Stimulated activated CD4-positive, alpha-beta T cell treated with anti-CD3 and anti-CD28 coated beads, Interleukin-4, amount 100 ng/mL, for 48 hours (primary cell): ENCODE measurements around the gene STRC.
"Not testable (repeated sequence)": the region's sequence is repeated elsewhere in the genome, so short reads cannot be mapped to it uniquely, and the experiment has no call there.

Source experiments
- DNase-seq, 2 donors: peaks; one replicate each; pipeline ENCODE4 v3.0.0-alpha.2; 2020; ENCODE audit warnings: low read depth in 2 of 2

The STRC gene

DNA sequence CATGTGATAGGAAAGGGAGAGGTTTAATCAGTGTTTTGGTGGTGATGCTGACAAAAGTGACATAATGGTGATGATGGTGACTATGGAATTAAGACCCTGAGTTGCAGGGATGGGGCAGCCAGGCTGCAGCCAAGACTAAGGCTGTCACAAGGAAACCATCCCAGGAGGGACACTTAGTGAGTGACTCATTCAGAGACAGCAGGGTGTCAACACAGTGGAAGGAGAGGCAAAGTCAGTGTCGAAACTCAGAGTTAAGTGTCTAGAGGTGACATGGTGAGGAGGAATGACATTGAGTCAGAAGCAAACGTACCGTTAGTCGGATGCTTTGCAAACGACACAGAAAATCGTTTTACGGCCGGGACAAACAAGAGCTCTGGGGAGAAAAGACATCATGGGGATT, 54.8 kb downstream of the STRC start:
- not testable (repeated sequence) for DNase-seq

DNA sequence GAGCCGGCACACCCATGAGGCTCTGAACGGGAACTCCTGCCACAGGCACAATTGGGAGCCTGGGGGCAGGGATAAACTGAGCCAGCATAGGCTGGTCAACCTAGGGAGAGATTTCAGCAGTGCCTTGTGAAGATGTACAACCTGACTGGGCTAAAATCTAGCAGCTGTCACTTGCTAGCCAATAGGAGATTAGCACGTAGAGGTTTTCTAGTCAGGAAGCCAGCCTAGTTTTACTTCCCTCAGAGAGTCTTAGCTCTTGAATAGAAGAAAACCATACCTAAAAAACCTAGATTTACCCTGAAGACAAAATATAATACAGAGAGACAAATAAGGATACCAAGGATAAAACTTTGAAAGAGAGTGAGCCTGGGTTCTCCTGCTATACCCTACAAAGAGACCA, 55.8 kb downstream of the STRC start:
- DNase-seq = not testable (repeated sequence)

DNA sequence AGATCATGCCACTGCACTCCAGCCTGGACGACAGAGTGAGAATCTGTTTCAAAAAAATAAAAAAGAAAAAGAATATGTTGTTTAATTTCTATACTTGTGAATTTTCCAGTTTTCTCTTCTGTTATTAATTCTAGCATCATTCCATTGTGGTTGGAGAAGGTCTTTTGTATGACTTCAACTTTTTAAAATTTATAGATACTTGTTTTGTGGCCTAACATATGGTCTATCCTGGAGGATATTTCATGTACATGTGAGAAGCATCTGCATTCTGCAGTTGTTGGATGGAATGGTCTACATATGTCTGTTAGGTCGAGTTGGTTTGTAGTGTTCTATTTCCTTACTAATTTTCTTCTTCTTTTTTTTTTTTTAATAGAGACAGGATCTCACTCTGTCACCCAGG, 65.6 kb downstream of the STRC start:
- no peak for DNase-seq

DNA sequence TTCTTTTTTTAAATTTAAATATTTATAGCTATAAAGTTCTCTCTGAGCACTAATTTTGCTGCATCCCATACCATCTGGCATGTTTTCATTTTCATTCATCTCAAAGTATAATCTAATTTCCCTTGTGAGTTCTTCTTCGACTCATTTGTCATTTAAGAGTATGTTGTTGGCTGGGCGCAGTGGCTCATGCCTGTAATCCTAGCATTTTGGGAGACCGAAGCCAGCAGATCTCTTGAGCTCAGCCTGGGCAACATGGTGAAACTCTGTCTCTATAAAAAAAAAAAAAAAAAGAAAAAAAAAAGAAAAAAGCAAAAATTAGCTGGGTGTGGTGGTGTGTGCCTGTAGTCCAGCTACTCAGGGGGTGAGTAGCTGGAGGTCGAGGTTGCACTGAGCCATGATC, 66.3 kb downstream of the STRC start:
- DNase-seq = no peak

DNA sequence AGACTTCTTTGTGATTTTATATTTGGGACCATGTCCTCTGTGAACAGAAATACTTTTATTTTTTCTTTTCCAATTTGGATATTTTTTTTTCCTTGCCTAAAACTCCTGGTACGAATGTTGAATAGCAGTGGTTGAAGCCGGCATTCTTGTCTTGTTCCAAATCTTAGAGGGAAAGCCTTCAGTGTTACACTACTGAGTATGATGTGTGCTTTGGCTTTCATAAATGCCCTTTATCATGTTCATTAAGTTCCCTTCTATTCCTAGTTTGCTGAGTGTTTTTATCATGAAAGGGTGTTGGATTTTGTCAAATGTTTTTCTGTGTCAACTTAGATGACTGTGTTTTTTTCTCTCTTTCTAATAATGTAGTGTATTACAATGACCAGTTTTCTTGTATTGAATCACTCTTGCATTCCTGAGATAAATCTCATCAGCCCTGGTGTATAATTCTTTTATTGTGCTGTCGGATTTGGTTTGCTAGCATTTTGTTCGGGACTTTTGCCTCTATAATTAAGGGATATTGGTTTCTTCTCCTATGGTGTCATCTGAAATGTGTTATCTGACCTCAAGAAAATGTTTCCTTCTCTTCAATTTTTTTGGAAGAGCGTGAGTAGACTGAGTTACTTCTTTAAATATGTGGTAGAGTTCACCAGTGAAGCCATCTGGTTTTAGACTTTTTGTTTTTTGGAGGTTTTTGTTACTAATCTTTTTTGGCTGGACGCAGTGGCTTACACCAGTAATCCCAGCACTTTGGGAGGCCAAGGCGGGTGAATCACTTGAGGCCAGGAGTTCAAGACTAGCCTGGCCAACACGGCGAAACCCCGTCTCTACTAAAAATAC, 67.9 kb downstream of the STRC start:
- DNase-seq = no peak
